ENCODE data around the gene FAH. TPM values are rescaled to one million over a fixed set of nuclear protein-coding genes. Genes with fewer than 3 reads are reported as not detected.

The FAH gene
- total RNA-seq, 2 donors from 2014 or later = 66.3 to 87.7 TPM

DNA sequence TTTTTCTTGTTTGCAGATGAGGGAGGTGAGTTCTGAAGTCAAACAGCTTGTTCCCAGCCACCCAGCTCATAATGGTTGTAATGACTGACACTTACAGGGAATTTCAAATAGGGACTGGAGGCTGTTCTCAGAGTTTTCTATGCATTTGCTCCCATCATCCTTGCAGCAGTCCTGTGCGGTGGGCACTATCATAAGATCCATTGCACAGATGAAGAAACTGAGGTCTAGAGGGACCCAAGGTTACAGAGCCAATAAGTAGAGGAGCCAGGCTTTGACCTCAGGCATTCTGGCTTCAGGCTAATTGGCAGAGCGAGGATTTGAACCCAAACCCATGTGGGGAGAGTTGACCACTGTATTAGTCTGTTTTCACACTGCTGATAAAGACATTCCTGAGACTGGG lies 32.4 kb downstream of the FAH start:
- peaks cover 5% of the 10 kb centered on the region for H3K4me1 Mint-ChIP-seq
- ATAC-seq (replicated peaks) = no peak
- no peaks in the 10 kb centered on the region for H3K9me3 Mint-ChIP-seq
- no peak overlapping the region for H3K4me3 Mint-ChIP-seq
- peaks cover 68% of the 10 kb centered on the region for H3K36me3 Mint-ChIP-seq (ENCODE audit: low read depth)
- no peak overlapping the region for H3K27ac Mint-ChIP-seq
- H3K27me3 Mint-ChIP-seq = no peaks in the 10 kb centered on the region

DNA sequence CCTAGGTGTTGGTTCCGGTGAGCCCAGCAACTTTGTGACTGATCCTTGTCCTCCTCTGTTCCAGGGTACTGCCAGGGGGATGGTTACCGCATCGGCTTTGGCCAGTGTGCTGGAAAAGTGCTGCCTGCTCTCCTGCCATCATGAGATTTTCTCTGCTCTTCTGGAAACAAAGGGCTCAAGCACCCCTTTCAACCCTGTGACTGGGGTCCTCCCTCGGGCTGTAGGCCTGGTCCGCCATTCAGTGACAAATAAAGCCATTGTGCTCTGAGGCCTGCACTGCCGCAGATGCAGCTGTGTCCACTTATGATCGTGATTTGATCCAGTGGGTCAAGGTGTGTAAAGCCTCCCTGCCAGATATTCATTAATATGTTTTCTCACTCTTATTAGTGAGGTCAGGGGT lies 33.3 kb downstream of the FAH start:
- H3K27ac Mint-ChIP-seq = no peak overlapping the region
- no peaks in the 10 kb centered on the region for H3K27me3 Mint-ChIP-seq
- H3K4me1 Mint-ChIP-seq = peaks cover 5% of the 10 kb centered on the region
- ATAC-seq (replicated peaks) = no peak
- no peaks in the 10 kb centered on the region for H3K9me3 Mint-ChIP-seq
- no peak overlapping the region for H3K4me3 Mint-ChIP-seq
- peaks cover 64% of the 10 kb centered on the region for H3K36me3 Mint-ChIP-seq (ENCODE audit: low read depth)

DNA sequence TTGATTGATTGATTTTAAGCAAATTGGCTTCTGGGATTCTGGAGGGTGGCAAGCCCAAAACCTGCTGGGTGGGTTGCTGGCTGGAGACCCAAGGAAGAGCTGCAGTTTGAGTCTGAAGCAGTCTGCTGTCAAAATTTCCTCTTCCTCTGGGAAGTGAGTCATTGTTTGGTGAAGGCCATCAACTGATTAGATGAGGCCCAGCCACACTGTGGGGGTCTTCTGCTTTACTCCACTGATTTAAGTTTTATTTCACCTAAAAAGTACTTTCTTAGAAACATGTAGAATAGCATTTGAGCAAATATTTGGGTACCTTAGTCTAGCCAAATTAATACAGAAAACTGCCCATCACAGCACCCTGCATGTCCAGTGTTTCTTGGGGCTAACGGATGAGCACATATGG lies 33.8 kb downstream of the FAH start:
- Mint-ChIP-seq H3K36me3 (ENCODE audit: low read depth) (peaks cover 59% of the 10 kb centered on the region), H3K4me1 (peaks cover 5% of the 10 kb centered on the region)
- no peak for ATAC-seq (replicated peaks)

DNA sequence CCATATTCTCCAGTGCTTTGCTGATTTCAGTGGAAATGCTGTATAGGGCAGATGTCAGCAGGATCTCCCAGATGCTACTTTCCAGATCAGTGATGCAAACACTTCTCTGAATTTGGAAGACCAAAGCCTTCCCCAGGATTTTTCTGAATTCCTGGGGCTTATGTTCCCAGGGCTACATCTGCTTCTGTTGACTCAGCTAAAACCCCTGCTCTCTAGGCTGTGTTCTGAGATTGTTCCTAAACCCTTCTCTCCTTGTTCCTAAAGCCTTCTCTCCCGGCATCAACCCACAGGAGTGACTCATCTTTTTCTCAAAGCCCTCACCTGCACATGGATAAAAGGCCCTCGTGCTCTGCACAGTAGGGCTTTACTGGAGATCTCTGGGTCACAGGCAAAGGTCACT lies 35.5 kb downstream of the FAH start:
- Mint-ChIP-seq H3K9me3 (no peaks in the 10 kb centered on the region), H3K4me1 (no peaks in the 10 kb centered on the region), H3K27me3 (no peaks in the 10 kb centered on the region), H3K27ac (no peak overlapping the region), H3K36me3 (ENCODE audit: low read depth) (peaks cover 44% of the 10 kb centered on the region), H3K4me3 (no peak overlapping the region)
- ATAC-seq (replicated peaks) = no peak

More for the DNA sequence above, 33.8 kb downstream of the FAH start:
- no peak overlapping the region for H3K27ac Mint-ChIP-seq
- H3K9me3 Mint-ChIP-seq = no peaks in the 10 kb centered on the region
- no peaks in the 10 kb centered on the region for H3K27me3 Mint-ChIP-seq
- H3K4me3 Mint-ChIP-seq = no peak overlapping the region

DNA sequence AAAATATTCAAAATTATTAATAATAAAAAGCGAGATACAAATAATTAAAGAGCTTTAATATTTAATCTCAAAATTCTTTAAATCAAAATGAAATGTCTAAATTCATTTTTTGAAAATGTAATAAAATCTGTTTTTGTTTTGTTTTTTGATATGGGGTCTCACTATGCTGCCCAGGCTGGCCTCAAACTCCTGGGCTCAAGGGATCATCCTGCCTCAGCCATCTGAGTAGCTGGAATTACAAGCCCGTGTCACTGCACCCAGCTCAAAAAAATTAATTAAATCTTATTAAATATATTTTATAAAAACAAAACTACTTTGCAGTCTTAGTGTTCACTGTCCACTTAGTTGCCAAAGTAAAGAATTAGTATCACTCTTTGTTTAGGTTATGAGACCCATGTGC lies 38.4 kb downstream of the FAH start:
- H3K4me1 Mint-ChIP-seq = no peaks in the 10 kb centered on the region
- no peak overlapping the region for H3K4me3 Mint-ChIP-seq
- H3K9me3 Mint-ChIP-seq = no peaks in the 10 kb centered on the region
- H3K27me3 Mint-ChIP-seq = no peaks in the 10 kb centered on the region
- H3K36me3 Mint-ChIP-seq (ENCODE audit: low read depth) = peaks cover 14% of the 10 kb centered on the region
- no peak for ATAC-seq (replicated peaks)
- no peak overlapping the region for H3K27ac Mint-ChIP-seq

DNA sequence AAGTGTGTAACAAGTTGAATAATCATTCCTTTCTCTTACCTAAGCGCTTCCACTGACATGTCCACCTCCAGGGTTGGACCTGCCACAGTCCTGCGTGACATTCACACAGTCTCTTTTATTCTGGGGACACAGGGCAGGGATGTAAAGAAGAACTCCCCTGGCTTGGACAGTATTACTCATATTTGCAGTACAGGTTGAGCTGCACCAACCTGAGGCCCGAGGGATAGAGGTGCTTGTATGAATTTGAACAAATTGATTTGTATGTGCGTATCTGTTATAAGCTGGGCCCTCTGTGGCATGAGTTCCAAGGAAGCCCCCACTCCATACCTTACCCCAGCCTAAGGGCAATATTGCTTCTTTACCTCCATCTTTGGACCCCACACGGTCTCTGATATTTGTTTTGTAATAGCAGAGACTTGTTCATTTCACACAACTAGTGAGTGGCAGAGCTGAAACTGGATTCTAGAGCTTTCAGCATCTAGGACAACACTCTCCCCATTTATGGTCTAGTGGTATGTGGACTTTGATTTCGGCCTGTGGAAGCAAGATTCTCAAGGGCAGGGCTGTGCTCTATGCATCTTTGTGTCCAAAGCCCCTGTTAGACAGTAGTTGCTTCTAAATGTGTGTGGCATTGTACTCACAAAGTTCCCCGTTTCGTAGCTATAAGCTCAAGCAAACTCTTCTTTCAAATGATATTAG lies 39.2 kb downstream of the FAH start:
- Mint-ChIP-seq H3K27ac (no peak overlapping the region), H3K27me3 (no peaks in the 10 kb centered on the region), H3K36me3 (ENCODE audit: low read depth) (peaks cover 6% of the 10 kb centered on the region), H3K4me3 (no peak overlapping the region), H3K9me3 (no peaks in the 10 kb centered on the region), H3K4me1 (no peaks in the 10 kb centered on the region)
- no peak for ATAC-seq (replicated peaks)

DNA sequence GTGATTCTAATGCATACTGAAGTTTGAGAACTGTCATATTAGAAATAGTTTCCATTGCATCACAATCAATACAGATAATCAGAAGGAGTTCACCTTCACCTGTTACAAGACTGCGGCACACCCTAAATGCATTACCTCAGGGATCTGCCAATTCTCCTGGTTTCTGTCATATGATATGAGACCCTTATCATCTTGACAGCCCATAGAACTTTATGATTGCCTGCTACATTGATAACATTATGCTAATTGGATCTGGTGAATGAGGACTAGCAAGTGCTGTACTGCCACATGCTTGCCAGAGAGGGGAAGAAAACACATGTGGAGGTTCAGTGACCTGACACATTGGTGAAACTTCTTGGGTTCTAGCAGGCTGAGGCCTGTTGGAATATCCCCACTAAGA lies 41.4 kb downstream of the FAH start:
- Mint-ChIP-seq H3K9me3 (no peaks in the 10 kb centered on the region), H3K27ac (no peak overlapping the region), H3K36me3 (ENCODE audit: low read depth) (no peaks in the 10 kb centered on the region), H3K4me3 (no peak overlapping the region), H3K4me1 (no peaks in the 10 kb centered on the region), H3K27me3 (peaks cover 10% of the 10 kb centered on the region)
- ATAC-seq (replicated peaks) = no peak

DNA sequence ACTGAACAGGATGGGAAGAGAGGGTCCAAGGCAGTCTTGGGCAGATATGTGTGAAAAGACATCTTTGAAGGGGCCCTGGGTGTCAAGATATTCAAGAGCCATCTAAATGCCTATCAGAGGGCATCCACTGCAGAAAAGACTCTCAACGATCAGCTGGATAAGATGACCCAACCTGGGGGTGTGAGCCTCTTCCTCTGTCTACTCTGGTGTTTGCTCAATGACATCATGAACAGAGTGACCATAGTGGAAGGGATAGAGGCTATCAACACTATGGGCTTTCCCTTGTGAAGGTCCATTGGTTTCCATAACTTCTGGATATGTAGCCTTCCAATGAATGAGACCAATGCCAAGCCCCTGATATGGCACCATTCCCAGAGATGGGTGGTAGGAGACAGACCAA lies 42.1 kb downstream of the FAH start:
- H3K27me3 Mint-ChIP-seq = peaks cover 10% of the 10 kb centered on the region
- no peak for ATAC-seq (replicated peaks)
- H3K4me1 Mint-ChIP-seq = no peaks in the 10 kb centered on the region
- H3K27ac Mint-ChIP-seq = no peak overlapping the region
- no peaks in the 10 kb centered on the region for H3K9me3 Mint-ChIP-seq
- no peaks in the 10 kb centered on the region for H3K36me3 Mint-ChIP-seq (ENCODE audit: low read depth)
- no peak overlapping the region for H3K4me3 Mint-ChIP-seq

DNA sequence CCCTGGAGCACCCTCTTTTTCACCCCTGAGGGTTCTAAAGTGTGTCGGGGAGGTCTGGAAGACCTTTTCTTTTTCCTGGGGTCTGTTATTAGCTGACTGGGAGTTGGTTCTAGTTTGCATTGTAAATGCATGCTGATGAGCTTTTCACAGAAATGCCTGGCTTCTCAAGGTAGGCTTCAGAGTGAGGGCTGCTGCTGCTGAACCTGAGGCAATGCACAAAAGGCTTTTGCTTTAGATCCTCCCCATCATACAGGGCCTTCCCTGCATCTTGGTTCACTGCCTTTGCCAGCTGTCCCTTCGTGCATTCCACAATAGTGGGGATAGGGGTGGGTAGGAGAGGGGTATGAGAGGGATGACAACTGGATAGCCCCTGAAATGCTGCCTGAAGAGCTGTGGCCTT lies 46.6 kb downstream of the FAH start:
- Mint-ChIP-seq H3K36me3 (ENCODE audit: low read depth) (no peaks in the 10 kb centered on the region), H3K27me3 (peaks cover 17% of the 10 kb centered on the region), H3K27ac (no peak overlapping the region), H3K4me1 (no peaks in the 10 kb centered on the region), H3K4me3 (no peak overlapping the region), H3K9me3 (no peaks in the 10 kb centered on the region)
- ATAC-seq (replicated peaks) = no peak

DNA sequence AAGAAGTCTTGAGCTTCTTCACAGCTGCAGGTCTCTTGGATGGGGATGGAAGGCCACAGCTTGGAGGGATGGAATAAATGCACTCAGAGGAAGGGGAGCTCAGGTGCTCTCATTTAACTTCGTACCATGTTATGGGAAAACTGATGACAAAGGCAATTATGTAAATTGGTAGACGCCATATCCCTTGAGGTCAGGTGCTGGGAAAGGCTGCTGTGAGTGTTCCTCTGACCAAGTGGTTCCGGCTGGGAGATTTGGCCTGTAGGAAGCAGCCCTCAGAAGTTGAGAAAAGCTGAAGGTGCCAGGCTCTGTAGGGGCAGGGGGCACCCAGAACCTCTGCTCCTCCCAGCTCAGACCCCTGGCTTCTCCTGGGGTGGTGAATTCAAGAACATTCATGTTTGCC lies 47.1 kb downstream of the FAH start:
- Mint-ChIP-seq H3K4me3 (no peak overlapping the region), H3K36me3 (ENCODE audit: low read depth) (no peaks in the 10 kb centered on the region), H3K4me1 (no peaks in the 10 kb centered on the region), H3K27me3 (peaks cover 18% of the 10 kb centered on the region), H3K27ac (no peak overlapping the region), H3K9me3 (no peaks in the 10 kb centered on the region)
- no peak for ATAC-seq (replicated peaks)

DNA sequence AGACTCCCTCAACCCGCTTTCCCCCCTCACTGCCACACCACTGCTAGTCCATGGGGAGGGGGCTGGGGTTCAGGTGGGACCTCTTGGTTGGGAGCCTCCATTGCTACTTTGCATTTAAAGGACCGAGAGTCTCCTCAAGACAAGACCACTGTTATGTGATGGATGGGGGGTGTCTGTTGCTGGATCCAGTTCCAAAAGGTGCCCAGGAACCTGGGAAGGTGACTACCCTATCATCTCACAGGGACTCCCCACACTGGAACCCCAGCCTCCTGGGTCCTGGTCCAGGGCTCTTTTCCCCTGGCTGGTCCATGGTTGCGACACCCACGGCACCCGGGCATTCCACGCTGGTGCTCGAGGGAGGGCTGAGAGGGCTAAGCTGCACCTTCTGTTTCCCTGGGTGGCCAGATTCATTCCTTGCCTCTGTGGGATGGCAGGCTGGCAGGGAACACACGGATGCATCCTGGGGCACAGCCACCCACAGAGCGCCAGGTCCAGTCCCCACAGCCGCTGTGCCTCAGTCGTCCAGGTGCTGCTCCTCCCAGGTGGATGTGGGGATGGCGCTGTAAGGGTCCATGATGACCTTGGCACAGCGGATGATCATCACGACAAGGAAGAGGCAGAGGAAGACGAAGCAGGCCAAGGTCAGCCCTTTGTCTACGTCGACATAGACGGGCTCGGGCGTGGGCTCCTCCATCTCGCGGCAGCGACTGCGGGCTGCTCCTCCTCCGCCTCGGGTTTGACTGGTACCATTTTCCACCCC lies 48.6 kb downstream of the FAH start:
- H3K36me3 Mint-ChIP-seq (ENCODE audit: low read depth) = no peaks in the 10 kb centered on the region
- no peak for ATAC-seq (replicated peaks)
- H3K27ac Mint-ChIP-seq = no peak overlapping the region
- no peaks in the 10 kb centered on the region for H3K9me3 Mint-ChIP-seq
- no peaks in the 10 kb centered on the region for H3K4me1 Mint-ChIP-seq
- H3K4me3 Mint-ChIP-seq = no peak overlapping the region
- H3K27me3 Mint-ChIP-seq = peaks cover 19% of the 10 kb centered on the region

DNA sequence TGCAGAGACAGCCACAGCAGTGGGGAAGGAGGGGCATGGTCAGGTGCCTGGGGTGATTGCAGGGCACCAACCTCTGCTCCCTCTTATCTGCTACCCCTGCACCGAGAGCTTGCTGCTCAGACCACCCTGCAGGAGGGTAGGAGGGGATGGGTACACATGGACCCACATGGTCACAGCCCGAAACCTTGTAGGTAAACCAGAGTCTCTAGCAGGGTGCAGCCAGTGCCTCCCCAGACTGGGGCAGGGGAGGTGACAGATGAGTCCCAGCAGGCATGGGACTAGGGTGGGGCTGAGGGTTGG lies 49.2 kb downstream of the FAH start:
- H3K4me1 Mint-ChIP-seq = no peaks in the 10 kb centered on the region
- H3K4me3 Mint-ChIP-seq = no peak overlapping the region
- H3K27ac Mint-ChIP-seq = no peak overlapping the region
- no peaks in the 10 kb centered on the region for H3K9me3 Mint-ChIP-seq
- H3K27me3 Mint-ChIP-seq = peaks cover 24% of the 10 kb centered on the region
- no peaks in the 10 kb centered on the region for H3K36me3 Mint-ChIP-seq (ENCODE audit: low read depth)
- no peak for ATAC-seq (replicated peaks)

DNA sequence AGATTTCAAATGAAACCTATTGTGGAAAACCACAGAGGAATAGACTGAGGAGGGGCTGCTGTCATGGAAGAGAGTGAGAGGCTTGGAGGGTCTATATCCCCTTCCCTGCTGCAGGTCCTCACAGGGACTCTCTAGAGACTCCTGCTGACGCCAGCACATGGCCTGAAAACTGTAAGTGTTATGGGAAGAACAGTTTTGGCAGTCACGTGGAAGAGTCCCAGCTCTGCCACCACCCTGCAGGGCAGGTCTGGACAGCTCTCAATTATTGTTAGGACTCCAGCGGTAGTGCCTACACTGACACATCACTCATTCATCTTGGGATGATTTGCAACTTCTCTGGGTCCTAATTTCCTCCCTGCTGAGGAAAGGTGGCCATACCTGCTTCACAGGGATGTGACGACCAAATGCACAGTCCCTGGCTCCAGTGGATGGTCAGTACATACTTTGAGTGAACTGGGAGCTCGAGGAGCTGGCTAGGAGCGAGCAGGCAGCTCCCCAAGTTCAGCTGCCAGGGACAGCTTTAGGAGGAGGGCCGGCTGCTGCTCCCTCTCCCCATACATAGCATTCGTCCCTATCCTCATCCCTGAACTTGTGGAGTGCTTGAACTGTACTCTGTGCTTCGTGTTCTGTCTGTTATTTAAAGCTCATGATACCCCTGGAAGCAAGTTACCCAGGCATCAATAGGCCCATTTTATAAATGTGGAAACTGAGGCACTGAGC lies 50.0 kb downstream of the FAH start:
- no peaks in the 10 kb centered on the region for H3K36me3 Mint-ChIP-seq (ENCODE audit: low read depth)
- no peak overlapping the region for H3K4me3 Mint-ChIP-seq
- no peak for ATAC-seq (replicated peaks)
- no peaks in the 10 kb centered on the region for H3K4me1 Mint-ChIP-seq
- no peak overlapping the region for H3K27ac Mint-ChIP-seq
- peaks cover 31% of the 10 kb centered on the region for H3K27me3 Mint-ChIP-seq
- no peaks in the 10 kb centered on the region for H3K9me3 Mint-ChIP-seq

DNA sequence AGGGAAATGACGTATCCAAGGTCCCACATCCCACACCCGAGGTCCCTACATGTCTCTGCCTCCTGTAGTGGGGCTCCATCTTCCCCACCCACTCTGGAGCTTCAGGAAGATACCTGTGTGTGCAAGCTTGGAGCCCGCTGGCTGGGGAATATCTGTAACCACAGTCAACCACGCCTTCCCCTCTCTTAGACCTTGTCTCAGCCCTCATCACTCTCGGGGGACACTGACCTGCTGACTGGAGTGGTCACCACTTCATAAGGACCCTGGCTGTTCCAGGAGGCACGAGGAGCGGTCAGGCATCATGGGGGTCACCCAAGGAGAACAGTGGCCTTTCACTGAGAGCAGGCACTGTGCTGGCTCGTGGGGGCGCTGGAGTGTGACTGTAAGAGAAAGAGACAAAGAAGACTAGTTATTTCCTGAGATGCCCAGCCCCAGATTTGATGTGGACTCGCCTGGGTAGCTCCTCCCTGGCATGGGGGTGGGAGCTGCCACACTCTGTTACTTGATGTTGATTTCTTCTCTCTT lies 50.6 kb downstream of the FAH start:
- H3K4me3 Mint-ChIP-seq = no peak overlapping the region
- no peaks in the 10 kb centered on the region for H3K4me1 Mint-ChIP-seq
- H3K36me3 Mint-ChIP-seq (ENCODE audit: low read depth) = no peaks in the 10 kb centered on the region
- H3K27me3 Mint-ChIP-seq = peaks cover 31% of the 10 kb centered on the region
- ATAC-seq (replicated peaks) = no peak
- no peaks in the 10 kb centered on the region for H3K9me3 Mint-ChIP-seq
- H3K27ac Mint-ChIP-seq = no peak overlapping the region

DNA sequence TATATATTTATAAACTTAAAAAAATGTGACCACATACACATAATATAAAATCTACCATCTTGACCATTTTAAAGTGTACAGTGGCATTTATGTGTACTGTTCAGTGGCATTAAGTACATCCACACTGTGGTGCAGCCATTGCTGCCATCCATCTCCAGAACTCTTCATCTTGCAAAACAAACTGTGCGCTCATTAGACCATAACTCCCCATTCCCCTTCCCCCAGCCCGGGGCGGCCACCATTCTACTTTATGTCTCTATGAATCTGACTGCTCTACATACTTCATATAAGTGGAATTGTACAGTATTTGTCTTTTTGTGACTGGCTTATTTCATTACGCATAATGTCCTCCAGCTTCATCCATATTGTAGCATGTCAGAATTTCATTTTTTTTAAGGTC lies 51.4 kb downstream of the FAH start:
- H3K36me3 Mint-ChIP-seq (ENCODE audit: low read depth) = no peaks in the 10 kb centered on the region
- no peak for ATAC-seq (replicated peaks)
- no peak overlapping the region for H3K27ac Mint-ChIP-seq
- H3K4me1 Mint-ChIP-seq = no peaks in the 10 kb centered on the region
- no peaks in the 10 kb centered on the region for H3K9me3 Mint-ChIP-seq
- no peak overlapping the region for H3K4me3 Mint-ChIP-seq
- peaks cover 24% of the 10 kb centered on the region for H3K27me3 Mint-ChIP-seq

Measured in activated T-helper 17 cell treated with anti-CD3 and anti-CD28 coated beads, Interleukin-2, amount 50 U/mL, for 72 hours (primary cell).